Left lung (tissue), 10 donors: ENCODE data around the gene LRP5. TPM values are rescaled to one million over a fixed set of nuclear protein-coding genes. Genes with fewer than 3 reads are reported as not detected.
"Not testable (repeated sequence)": the region's sequence is repeated elsewhere in the genome, so short reads cannot be mapped to it uniquely, and the experiment has no call there.

Experiments used
- ATAC-seq: fragments of 200-7000 bp; cut with Tn5 transposase; one replicate; pipeline ENCODE4 v1.9.1; 2020; ENCODE audit warnings: moderate library complexity
- DNase-seq, 4 donors: peaks; one replicate each; pipeline ENCODE4 v3.0.0-alpha.2; 2013 to 2020
- H3K27ac ChIP-seq, 2 donors: fragments of 200-600 bp; sonication (generic) in 1 of 2; one replicate each; pipeline versions ENCODE4 v1.5.0 to v1.8.0; 2020 to 2021
- H3K27me3 ChIP-seq, 2 donors: fragments of 200-600 bp; sonication (generic) in 1 of 2; one replicate each; pipeline versions ENCODE4 v1.5.0 to v1.8.0; 2020 to 2021
- H3K36me3 ChIP-seq, 2 donors: fragments of 200-600 bp; sonication (generic) in 1 of 2; one replicate each; pipeline versions ENCODE4 v1.5.0 to v1.8.0; 2020 to 2021
- H3K4me1 ChIP-seq, 2 donors: fragments of 200-600 bp; one replicate each; pipeline ENCODE4 v1.8.0; 2021
- H3K4me3 ChIP-seq, 2 donors: fragments of 200-600 bp; sonication (generic) in 1 of 2; one replicate each; pipeline versions ENCODE4 v1.5.0 to v1.8.0; 2020 to 2021; ENCODE audit warnings: mild to moderate bottlenecking in 1 of 2
- H3K9me3 ChIP-seq, 2 donors: fragments of 200-600 bp; sonication (generic) in 1 of 2; one replicate each; pipeline versions ENCODE4 v1.5.0 to v1.8.0; 2020 to 2021
- intact Hi-C, 2 donors: fragments of 100-400 bp; cut with DNase I; formaldehyde crosslinking; loops; one replicate each; pipeline versions ENCODE4 v1.11.2 to v1.14.2; 2022
- polyA plus RNA-seq, 6 donors: library from polyadenylated mRNA; unstranded; fragments of 120-200 nt; gene quantifications; one replicate each; pipeline ENCODE4 v1.2.1, GENCODE V29; 2013; ENCODE audit not compliant: insufficient read length in 6 of 6
- total RNA-seq, 2 donors: library from RNA; stranded (reverse); fragmentation: NEBNext Ultra II Directional; extraction: Animal tissue kit (Norgen Biotek cat#: 25700); gene quantifications; one replicate each; pipeline ENCODE4 v1.2.1, GENCODE V29; 2021
- TF ChIP-seq, protein P1 (sequence below), 2 donors: fragments of 200-600 bp; sonication (generic) in 1 of 2; IDR thresholded peaks; one replicate each; pipeline versions ENCODE4 v1.5.0 to v1.8.0; 2021; ENCODE audit warnings: antibody characterized with exemption in 2 of 2
- donor health status: DM: no; HTN: yes; CAD: no.
- donor health status: DM: no; HTN: no; CAD: no.

LRP5 gene
- total and polyA plus RNA-seq, 8 donors: 48.9 to 71.9 (median 57.4) TPM

DNA sequence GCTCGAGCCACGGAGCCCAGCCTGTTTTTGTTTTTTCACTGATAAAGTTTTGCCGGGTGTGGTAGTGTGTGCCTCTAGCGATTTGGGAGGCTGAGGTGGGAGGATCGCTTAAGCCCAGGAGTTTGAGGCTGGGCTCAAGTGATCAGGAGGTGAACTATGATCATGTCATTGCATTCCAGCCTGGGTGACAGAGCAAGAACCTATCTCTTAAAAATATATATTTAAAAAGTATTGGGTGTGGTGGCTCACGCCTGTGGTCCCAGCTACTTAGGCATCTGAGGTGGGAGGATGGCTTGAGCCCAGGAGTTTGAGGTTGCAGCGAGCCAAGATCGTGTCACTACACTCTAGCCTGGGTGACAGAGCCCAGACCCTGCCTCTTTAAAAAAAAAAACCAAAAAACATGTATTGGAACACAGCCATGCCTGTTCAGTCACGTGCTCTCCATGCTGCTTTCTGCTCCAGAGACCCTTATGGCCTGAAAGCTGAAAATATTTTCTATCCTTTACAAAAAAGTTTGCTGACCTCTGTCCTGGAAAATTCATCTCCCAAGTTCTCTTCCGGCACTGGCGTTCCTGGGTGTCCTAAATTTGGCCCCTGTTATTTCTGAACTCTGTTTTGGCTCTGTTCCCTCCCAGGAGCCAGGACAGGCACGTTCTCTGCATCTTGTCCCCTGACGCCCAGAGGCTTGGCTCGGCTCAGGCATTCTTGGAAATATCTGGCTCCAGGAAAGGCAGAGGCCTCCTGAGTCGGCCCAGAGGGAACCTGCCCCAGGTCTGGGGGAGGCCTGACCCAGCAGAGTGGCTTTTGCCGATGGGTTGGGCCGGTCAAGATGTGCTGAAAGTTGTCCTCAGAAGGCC is 86.8 kb downstream of the LRP5 start:
- peak in 3 of 4 donors; percentile 57 to 68 (median 61) for DNase-seq
- Histone ChIP-seq H3K4me3 (no peak overlapping the region), H3K36me3 (peaks cover 0 to 10% of the 10 kb centered on the region in 2 donors), H3K4me1 (peaks cover 0 to 25% of the 10 kb centered on the region in 2 donors), H3K9me3 (no peaks in the 10 kb centered on the region), H3K27me3 (no peaks in the 10 kb centered on the region), H3K27ac (peak overlapping the region in 1 of 2 donors; percentile 23)
- intact Hi-C loops: no loop called here
- peak; percentile 61 for ATAC-seq
- TF ChIP-seq, protein P1, sequence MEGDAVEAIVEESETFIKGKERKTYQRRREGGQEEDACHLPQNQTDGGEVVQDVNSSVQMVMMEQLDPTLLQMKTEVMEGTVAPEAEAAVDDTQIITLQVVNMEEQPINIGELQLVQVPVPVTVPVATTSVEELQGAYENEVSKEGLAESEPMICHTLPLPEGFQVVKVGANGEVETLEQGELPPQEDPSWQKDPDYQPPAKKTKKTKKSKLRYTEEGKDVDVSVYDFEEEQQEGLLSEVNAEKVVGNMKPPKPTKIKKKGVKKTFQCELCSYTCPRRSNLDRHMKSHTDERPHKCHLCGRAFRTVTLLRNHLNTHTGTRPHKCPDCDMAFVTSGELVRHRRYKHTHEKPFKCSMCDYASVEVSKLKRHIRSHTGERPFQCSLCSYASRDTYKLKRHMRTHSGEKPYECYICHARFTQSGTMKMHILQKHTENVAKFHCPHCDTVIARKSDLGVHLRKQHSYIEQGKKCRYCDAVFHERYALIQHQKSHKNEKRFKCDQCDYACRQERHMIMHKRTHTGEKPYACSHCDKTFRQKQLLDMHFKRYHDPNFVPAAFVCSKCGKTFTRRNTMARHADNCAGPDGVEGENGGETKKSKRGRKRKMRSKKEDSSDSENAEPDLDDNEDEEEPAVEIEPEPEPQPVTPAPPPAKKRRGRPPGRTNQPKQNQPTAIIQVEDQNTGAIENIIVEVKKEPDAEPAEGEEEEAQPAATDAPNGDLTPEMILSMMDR (IDR thresholded peaks at IDR 0.05): no peak

GRCh38 chr11:68399916-68400315 is 87.5 kb downstream of the LRP5 start:
- no peaks in the 10 kb centered on the region for H3K27me3 ChIP-seq
- intact Hi-C loops: no loop called here
- H3K27ac ChIP-seq: peak overlapping the region in 1 of 2 donors; percentile 23
- no peak overlapping the region for H3K4me3 ChIP-seq
- H3K36me3 ChIP-seq: peaks cover 0 to 13% of the 10 kb centered on the region in 2 donors
- DNase-seq (peak in 1 of 4 donors; percentile 72), ATAC-seq (peak; percentile 6)
- TF ChIP-seq, protein P1 (IDR thresholded peaks at IDR 0.05): no peak
- no peaks in the 10 kb centered on the region for H3K9me3 ChIP-seq
- peaks cover 0 to 25% of the 10 kb centered on the region in 2 donors for H3K4me1 ChIP-seq

DNA sequence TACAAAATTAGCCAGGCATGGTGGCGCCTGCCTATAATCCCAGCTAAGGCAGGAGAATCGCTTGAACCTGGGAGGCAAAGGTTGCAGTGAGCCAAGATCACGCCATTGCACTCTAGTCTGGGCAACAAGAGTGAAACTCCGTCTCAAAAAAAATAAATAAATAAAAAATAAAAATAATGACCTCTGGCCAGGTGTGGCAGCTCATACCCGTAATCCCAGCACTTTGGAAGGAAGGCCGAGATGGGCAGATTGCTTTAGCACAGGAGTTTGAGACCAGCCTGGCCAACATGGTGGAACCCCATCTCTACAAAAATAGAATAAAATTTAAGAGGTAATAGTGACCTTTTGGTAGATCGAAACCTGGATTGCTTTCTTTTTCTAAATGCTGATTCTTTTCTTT is 88.2 kb downstream of the LRP5 start:
- peaks cover 0 to 13% of the 10 kb centered on the region in 2 donors for H3K36me3 ChIP-seq
- peaks cover 0 to 26% of the 10 kb centered on the region in 2 donors for H3K4me1 ChIP-seq
- H3K27ac ChIP-seq, intact Hi-C loops, ATAC-seq, H3K9me3 ChIP-seq, H3K27me3 ChIP-seq, DNase-seq, H3K4me3 ChIP-seq: not testable (repeated sequence)

GRCh38 chr11:68401856-68402255 is 89.5 kb downstream of the LRP5 start:
- intact Hi-C loops: no loop called here
- Histone ChIP-seq H3K36me3 (peaks cover 0 to 13% of the 10 kb centered on the region in 2 donors), H3K4me1 (peaks cover 0 to 38% of the 10 kb centered on the region in 2 donors), H3K4me3 (no peak overlapping the region), H3K9me3 (no peaks in the 10 kb centered on the region), H3K27ac (no peak overlapping the region), H3K27me3 (no peaks in the 10 kb centered on the region)
- ATAC-seq: no peak
- TF ChIP-seq, protein P1 (IDR thresholded peaks at IDR 0.05): no peak
- DNase-seq: no peak

- ATAC-seq (no peak), DNase-seq (peak in 1 of 4 donors; percentile 54)
- Histone ChIP-seq H3K27ac (no peak overlapping the region), H3K27me3 (no peaks in the 10 kb centered on the region), H3K4me1 (peaks cover 0 to 38% of the 10 kb centered on the region in 2 donors), H3K36me3 (peaks cover 0 to 13% of the 10 kb centered on the region in 2 donors), H3K9me3 (no peaks in the 10 kb centered on the region), H3K4me3 (no peak overlapping the region)
- intact Hi-C loops: no loop called here
- TF ChIP-seq, protein P1 (IDR thresholded peaks at IDR 0.05): no peak
These were observed 90.1 kb downstream of the LRP5 start for GRCh38 chr11:68402355-68403031.
